ENCODE results near the gene CDIPT. TPM values are rescaled to one million over a fixed set of nuclear protein-coding genes. Genes with fewer than 3 reads are reported as not detected.

The CDIPT gene
- total RNA-seq, 1 donor from 2014 or later = 37.5 TPM

GRCh38 chr16:29881050-29881449, 18.0 kb upstream of the CDIPT start:
- peaks cover 5% of the 10 kb centered on the region for H3K4me1 Mint-ChIP-seq
- H3K4me3 Mint-ChIP-seq = no peak overlapping the region
- peaks cover 4% of the 10 kb centered on the region for H3K9me3 Mint-ChIP-seq
- DNase-seq (ENCODE audit: low read depth, low spot score) = no peak
- no peaks in the 10 kb centered on the region for H3K36me3 Mint-ChIP-seq (ENCODE audit: low read depth)
- TF ChIP-seq CTCF (conservative IDR thresholded peaks at IDR 0.05) = no peak
- H3K27me3 Mint-ChIP-seq (ENCODE audit: low read depth) = peaks cover 39% of the 10 kb centered on the region
- H3K27ac Mint-ChIP-seq (ENCODE audit: unreplicated experiment) = no peak overlapping the region

GRCh38 chr16:29878172-29878571, 15.1 kb upstream of the CDIPT start:
- peaks cover 61% of the 10 kb centered on the region for H3K27me3 Mint-ChIP-seq (ENCODE audit: low read depth)
- no peak for TF ChIP-seq CTCF (conservative IDR thresholded peaks at IDR 0.05)
- no peak for DNase-seq (ENCODE audit: low read depth, low spot score)
- H3K9me3 Mint-ChIP-seq = peaks cover 4% of the 10 kb centered on the region
- no peak overlapping the region for H3K27ac Mint-ChIP-seq (ENCODE audit: unreplicated experiment)
- peaks cover 5% of the 10 kb centered on the region for H3K4me1 Mint-ChIP-seq
- H3K36me3 Mint-ChIP-seq (ENCODE audit: low read depth) = no peaks in the 10 kb centered on the region
- no peak overlapping the region for H3K4me3 Mint-ChIP-seq

- Mint-ChIP-seq H3K4me1 (peaks cover 5% of the 10 kb centered on the region), H3K4me3 (peak overlapping the region; percentile 39), H3K9me3 (peaks cover 4% of the 10 kb centered on the region), H3K27me3 (ENCODE audit: low read depth) (peaks cover 57% of the 10 kb centered on the region), H3K36me3 (ENCODE audit: low read depth) (no peaks in the 10 kb centered on the region), H3K27ac (ENCODE audit: unreplicated experiment) (no peak overlapping the region)
- no peak for DNase-seq (ENCODE audit: low read depth, low spot score)
- TF ChIP-seq CTCF (conservative IDR thresholded peaks at IDR 0.05) = no peak
Observed at GRCh38 chr16:29877266-29877961, 14.4 kb upstream of the CDIPT start.

GRCh38 chr16:29876594-29877249, 13.7 kb upstream of the CDIPT start:
- DNase-seq (ENCODE audit: low read depth, low spot score) = no peak
- Mint-ChIP-seq H3K9me3 (peaks cover 4% of the 10 kb centered on the region), H3K4me1 (peaks cover 5% of the 10 kb centered on the region), H3K27ac (ENCODE audit: unreplicated experiment) (no peak overlapping the region), H3K36me3 (ENCODE audit: low read depth) (no peaks in the 10 kb centered on the region), H3K27me3 (ENCODE audit: low read depth) (peaks cover 57% of the 10 kb centered on the region), H3K4me3 (no peak overlapping the region)
- no peak for TF ChIP-seq CTCF (conservative IDR thresholded peaks at IDR 0.05)

GRCh38 chr16:29876217-29876593, 13.2 kb upstream of the CDIPT start:
- peaks cover 57% of the 10 kb centered on the region for H3K27me3 Mint-ChIP-seq (ENCODE audit: low read depth)
- H3K36me3 Mint-ChIP-seq (ENCODE audit: low read depth) = no peaks in the 10 kb centered on the region
- peaks cover 4% of the 10 kb centered on the region for H3K9me3 Mint-ChIP-seq
- no peak for DNase-seq (ENCODE audit: low read depth, low spot score)
- no peak overlapping the region for H3K27ac Mint-ChIP-seq (ENCODE audit: unreplicated experiment)
- H3K4me3 Mint-ChIP-seq = no peak overlapping the region
- no peak for TF ChIP-seq CTCF (conservative IDR thresholded peaks at IDR 0.05)
- peaks cover 5% of the 10 kb centered on the region for H3K4me1 Mint-ChIP-seq
